GM18511 (cell line): ENCODE results near the gene BDKRB1.
"Not testable (repeated sequence)": the region's sequence is repeated elsewhere in the genome, so short reads cannot be mapped to it uniquely, and the experiment has no call there.

Experiments used
- ATAC-seq: cut with Tn5 transposase; IDR thresholded peaks from one replicate; pipeline ENCODE4 v1.9.1; 2021; ENCODE audit warnings: mild to moderate bottlenecking, moderate library complexity; ENCODE audit not compliant: unreplicated experiment

BDKRB1 gene

GRCh38 chr14:96232506-96232905 is 23.5 kb upstream of the BDKRB1 start:
- no peak for ATAC-seq

- no peak for ATAC-seq
Measured at GRCh38 chr14:96233661-96234060, 22.3 kb upstream of the BDKRB1 start.

GRCh38 chr14:96235426-96235825 is 20.6 kb upstream of the BDKRB1 start:
- ATAC-seq: no peak

DNA sequence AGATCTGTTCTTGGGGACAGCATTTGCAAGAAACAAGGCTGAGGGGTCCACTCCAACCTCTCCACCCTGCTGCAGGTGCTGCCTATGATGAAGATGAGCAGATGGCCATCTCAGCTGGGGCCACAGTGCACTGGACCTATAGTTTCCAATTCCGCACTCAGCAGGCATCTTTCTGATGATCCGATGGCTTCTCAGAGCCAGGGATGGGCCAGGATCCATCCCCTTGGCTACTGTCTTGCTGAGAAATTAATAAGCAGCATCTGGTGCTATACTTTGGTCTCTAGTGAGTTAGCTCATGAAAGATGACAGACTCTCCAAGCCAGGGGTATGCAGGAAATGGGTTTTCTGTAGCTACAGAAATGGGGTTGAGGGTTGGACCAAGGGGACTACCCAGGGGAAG is 18.4 kb upstream of the BDKRB1 start:
- ATAC-seq: no peak

GRCh38 chr14:96238676-96239265 is 17.2 kb upstream of the BDKRB1 start:
- ATAC-seq: no peak

DNA sequence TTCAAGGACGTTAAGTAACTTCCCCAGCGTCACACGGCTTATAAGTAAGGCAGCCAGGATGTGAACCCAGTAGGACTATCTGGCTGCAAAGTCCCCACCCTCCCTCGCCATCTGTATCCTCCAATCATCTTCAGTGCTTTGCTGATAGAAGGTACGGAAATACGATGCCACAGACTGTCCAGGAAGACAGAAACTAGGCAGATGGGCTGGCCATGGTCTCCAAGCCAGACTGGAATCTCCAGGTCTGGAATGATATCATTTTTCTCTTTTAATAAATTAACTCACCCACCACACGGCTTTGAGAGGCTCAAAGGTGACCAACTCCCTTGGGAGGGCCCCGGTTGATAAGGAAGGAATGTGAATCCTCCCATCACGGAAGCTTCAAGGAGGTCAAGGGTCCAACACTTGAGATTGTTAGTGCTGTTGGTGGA is 16.3 kb upstream of the BDKRB1 start:
- ATAC-seq: no peak

- ATAC-seq: no peak
Measured at GRCh38 chr14:96240641-96241040, 15.4 kb upstream of the BDKRB1 start.

- ATAC-seq: no peak
Measured at GRCh38 chr14:96242126-96242525, 13.9 kb upstream of the BDKRB1 start.

DNA sequence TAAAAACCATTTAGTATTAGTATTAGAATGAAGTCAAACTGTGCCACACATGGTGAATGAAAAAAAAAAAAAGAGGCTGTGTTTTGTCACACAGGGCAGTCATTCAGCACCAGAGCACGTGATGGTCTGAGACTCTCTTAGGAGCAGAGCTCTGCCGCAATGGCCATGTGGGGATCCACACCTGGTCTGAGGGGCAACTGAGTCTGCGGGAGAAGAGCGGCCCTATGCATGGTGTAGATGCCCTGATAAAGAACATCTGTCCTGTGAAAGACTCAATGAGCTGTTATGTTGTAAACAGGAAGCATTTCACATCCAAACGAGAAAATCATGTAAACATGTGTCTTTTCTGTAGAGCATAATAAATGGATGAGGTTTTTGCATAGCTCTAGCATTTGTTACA is 12.2 kb upstream of the BDKRB1 start:
- ATAC-seq: no peak

- ATAC-seq: not testable (repeated sequence)
Measured at GRCh38 chr14:96245074-96245473, 10.9 kb upstream of the BDKRB1 start.

DNA sequence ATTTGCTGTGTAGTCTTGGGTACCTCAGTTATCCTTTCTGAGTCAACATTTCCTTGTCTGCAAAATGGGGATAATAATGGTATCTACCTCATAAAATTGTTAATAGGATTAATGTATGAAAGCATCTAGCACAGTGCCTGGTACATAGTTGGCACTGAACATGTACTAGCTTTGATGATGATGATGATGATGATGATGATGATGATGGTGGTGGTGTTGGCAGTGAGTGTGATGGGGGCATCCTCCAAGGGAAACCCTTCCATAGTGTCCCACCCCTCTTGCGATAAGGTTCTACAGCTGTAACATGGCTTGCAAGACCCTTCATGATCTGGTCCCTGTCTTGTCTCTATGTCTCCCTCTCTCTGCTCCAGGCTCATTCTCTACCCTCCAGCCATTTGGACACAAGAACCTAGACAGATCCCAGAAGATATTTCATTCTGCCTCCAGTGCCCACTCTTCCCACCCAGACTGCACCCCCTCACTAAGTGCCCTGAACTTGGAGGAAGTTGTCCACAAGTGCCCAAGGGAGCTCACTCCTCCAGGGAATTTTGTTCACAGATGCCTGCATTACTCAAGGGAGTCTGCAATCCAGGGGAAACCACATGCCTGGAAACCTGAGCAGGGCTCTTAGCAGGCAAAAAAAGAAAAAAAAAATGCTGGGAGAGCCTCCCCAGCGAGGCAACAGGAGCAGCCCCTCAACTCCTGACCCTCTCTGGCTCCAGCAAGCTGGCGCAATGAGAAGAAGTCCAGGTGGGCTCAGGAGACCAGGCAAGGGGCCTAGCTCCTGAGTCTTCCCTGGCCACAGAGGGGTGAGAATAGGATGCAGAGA is 10.1 kb upstream of the BDKRB1 start:
- ATAC-seq: no peak

GRCh38 chr14:96246539-96246847 is 9.5 kb upstream of the BDKRB1 start:
- no peak for ATAC-seq

GRCh38 chr14:96247031-96247430 is 9.0 kb upstream of the BDKRB1 start:
- ATAC-seq: no peak

DNA sequence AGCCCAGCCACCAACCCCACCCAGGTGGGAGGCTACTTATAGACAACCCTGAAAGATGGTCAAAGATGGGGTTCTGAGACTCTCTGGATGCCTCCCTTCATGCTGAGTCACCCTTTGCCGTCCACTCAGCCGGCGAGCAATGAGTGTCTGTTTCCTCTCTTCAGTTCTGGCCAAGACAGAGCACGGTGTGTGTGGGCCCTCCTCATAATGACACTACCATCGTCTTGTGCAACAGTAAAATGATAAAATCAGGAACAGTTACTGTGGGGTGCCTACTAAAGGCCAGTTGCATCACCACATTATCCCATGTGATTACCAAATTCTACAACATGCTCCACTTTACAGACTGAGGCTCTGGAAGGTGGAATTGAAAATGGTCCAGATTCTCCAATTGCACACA is 7.0 kb upstream of the BDKRB1 start:
- ATAC-seq: no peak

DNA sequence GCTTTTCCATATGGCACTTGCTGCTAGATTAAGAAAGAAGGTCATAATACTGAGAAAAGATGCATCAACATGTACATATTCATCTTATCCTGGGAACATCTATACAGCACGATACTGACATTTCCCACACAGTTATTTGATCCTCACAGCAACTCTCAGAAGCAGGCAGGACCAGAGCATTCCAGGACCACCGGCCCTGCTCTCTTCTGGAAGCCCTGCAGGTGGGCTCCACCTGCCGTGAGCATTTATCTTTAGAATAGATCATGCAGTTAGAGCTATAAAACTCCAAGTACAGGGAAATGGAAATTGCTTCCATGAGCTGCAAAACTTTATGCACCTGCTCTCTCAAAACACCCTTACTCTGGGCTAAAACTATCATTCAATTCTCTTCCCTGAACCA is 5.5 kb upstream of the BDKRB1 start:
- no peak for ATAC-seq

GRCh38 chr14:96251656-96252155 is 4.3 kb upstream of the BDKRB1 start:
- ATAC-seq: no peak

DNA sequence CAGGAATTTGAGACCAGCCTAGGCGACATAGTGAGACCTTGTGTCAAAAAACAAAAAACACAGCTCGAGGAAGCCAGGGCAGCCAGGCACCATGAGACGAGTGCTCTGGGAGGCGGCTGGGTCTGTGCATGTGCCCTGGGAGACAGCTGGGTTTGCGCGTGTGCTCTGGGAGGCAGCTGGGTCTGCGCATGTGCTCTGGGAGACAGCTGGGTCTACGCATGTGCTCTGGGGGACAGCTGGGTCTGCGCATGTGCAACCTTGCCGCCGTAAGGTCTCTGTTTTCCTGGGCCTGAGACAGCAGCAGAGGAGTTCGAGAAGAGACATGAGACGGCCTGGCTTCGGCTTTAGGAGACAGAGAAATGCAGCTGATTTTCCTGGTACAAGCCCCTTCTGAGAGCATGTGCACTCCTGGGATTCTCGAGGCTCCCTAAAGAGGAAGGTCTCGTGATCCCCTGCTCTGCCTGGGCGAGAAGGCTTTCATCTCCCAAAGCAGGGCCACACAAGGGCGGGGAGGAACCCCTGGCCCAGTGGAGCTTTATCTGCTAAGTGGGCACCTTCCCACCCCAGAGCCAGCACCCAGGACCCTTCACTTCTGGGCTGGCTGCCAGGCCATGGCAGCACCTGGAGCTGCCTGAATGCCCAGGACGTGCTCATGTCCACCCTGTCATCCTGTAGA is 3.5 kb upstream of the BDKRB1 start:
- no peak for ATAC-seq

DNA sequence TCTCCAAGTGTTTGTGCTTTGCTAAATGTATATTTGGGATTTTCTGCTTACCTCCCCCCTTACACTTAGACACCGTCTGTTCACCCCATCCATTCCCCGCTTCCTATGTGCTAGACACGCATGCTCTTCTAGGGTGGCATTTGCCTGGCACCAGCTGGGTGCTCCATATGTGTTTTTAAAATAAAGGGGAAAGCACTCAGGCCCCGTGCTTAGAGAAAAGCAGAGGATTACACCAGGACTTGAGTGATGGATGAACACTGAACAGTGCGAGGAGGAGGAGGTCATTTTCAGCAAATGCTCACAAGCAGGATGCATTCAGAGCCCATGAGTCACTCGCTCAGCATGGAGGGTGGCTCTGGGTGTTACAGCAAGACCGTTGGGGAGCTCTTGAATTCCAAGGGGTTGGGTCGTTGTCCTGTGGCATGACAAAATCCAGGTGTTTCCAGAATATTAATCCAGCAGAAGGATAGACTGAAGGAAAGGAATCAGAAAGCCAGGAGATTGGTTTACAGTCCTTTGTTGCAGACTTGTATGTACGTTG is 2.9 kb upstream of the BDKRB1 start:
- no peak for ATAC-seq

DNA sequence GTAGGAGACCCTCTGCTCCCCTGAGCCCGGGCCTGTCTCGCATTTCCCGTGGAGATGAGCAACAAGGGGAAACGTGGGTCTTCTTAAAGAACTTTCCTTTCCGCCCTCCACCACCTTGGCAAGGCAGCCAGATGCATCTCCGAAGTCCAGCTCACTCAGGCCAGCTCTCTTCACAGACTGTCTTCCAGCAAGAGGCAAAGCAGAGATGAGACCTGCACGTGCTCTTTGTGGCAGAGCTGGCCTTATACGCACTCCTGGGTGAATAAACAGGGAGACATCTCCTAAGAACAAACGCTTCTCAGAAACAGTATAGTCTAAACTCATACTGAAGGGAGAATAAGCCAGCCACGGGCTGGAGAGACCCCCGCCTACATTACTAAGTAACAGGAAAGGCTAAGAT is 1.3 kb upstream of the BDKRB1 start:
- no peak for ATAC-seq

DNA sequence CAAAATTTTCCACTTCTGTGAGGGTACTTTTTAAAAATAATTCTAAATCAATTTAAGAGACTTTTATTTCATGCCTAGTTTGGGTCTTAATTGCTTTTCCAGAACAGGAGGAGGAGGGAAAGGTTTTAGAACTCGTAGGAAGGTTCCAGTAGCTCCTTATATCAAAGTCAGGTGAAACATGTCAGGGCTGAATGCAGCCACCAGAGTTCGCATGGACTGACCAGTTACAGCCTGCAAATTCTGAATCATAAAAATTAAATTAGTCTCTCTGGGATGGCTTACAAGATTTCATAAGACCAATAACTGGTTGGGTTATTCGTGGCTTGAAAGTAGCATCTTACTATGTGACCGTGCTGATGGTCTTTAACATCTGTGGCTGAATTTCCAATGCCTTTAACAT is 397 bp downstream of the BDKRB1 start:
- ATAC-seq: no peak

GRCh38 chr14:96257056-96257455 is 1.0 kb downstream of the BDKRB1 start:
- no peak for ATAC-seq

- no peak for ATAC-seq
Measured at GRCh38 chr14:96257900-96258299, 1.9 kb downstream of the BDKRB1 start.
